ENCODE measurements around the gene MDP1. TPM values are rescaled to one million over a fixed set of nuclear protein-coding genes. Genes with fewer than 3 reads are reported as not detected.
A peak's percentile ranks its signal among the peaks of the same experiment; 100 is the strongest.

MDP1 gene
- total and polyA plus RNA-seq, 8 donors: 9.8 to 19.4 (median 12.4) TPM

GRCh38 chr14:24260026-24260779 lies 44.3 kb upstream of the MDP1 start:
- Histone ChIP-seq H3K4me3 (no peak overlapping the region), H3K27ac (no peak overlapping the region), H3K36me3 (peaks cover 0 to 14% of the 10 kb centered on the region in 2 donors), H3K9me3 (no peaks in the 10 kb centered on the region), H3K4me1 (no peaks in the 10 kb centered on the region), H3K27me3 (no peaks in the 10 kb centered on the region)
- DNase-seq (no peak), ATAC-seq (peak; percentile 25)
- no peak for TF ChIP-seq CTCF (IDR thresholded peaks at IDR 0.05)
- intact Hi-C loops (cut with DNase I): no loop called here

GRCh38 chr14:24259282-24260025 lies 43.6 kb upstream of the MDP1 start:
- peak in 2 of 4 donors; percentile 36 to 57 for DNase-seq

GRCh38 chr14:24258548-24259265 lies 42.8 kb upstream of the MDP1 start:
- ATAC-seq: no peak
- no peak overlapping the region for H3K27ac ChIP-seq

More at GRCh38 chr14:24259282-24260025, 43.6 kb upstream of the MDP1 start:
- H3K4me1 ChIP-seq: no peaks in the 10 kb centered on the region
- H3K27ac ChIP-seq: no peak overlapping the region
- peaks cover 0 to 17% of the 10 kb centered on the region in 2 donors for H3K36me3 ChIP-seq
- ATAC-seq: peak; percentile 68
- no peak overlapping the region for H3K4me3 ChIP-seq
- no peaks in the 10 kb centered on the region for H3K27me3 ChIP-seq
- intact Hi-C loops (cut with DNase I): no loop called here
- no peak for TF ChIP-seq CTCF (IDR thresholded peaks at IDR 0.05)
- no peaks in the 10 kb centered on the region for H3K9me3 ChIP-seq

GRCh38 chr14:24258119-24258518 lies 42.3 kb upstream of the MDP1 start:
- H3K27me3 ChIP-seq: no peaks in the 10 kb centered on the region
- no peaks in the 10 kb centered on the region for H3K9me3 ChIP-seq
- H3K36me3 ChIP-seq: peaks cover 0 to 25% of the 10 kb centered on the region in 2 donors
- intact Hi-C loops (cut with DNase I): no loop called here
- H3K27ac ChIP-seq: no peak overlapping the region
- H3K4me3 ChIP-seq: no peak overlapping the region
- no peak for TF ChIP-seq CTCF (IDR thresholded peaks at IDR 0.05)
- peak in 1 of 4 donors; percentile 12 for DNase-seq
- ATAC-seq: no peak
- no peaks in the 10 kb centered on the region for H3K4me1 ChIP-seq

More at GRCh38 chr14:24258548-24259265, 42.8 kb upstream of the MDP1 start:
- DNase-seq: no peak
- TF ChIP-seq CTCF (IDR thresholded peaks at IDR 0.05): no peak
- H3K36me3 ChIP-seq: peaks cover 0 to 25% of the 10 kb centered on the region in 2 donors
- H3K4me1 ChIP-seq: no peaks in the 10 kb centered on the region
- H3K27me3 ChIP-seq: no peaks in the 10 kb centered on the region
- no peaks in the 10 kb centered on the region for H3K9me3 ChIP-seq
- intact Hi-C loops (cut with DNase I): no loop called here
- no peak overlapping the region for H3K4me3 ChIP-seq
